Superior temporal gyrus (tissue), 1 donor: ENCODE measurements around the gene LIAS.
A peak's percentile ranks its signal among the peaks of the same experiment; 100 is the strongest.
"Not testable (repeated sequence)": the region's sequence is repeated elsewhere in the genome, so short reads cannot be mapped to it uniquely, and the experiment has no call there.

Source experiments
- DNase-seq: peaks from one replicate; pipeline ENCODE4 v3.0.0-alpha.2; 2016; ENCODE audit errors: extremely low spot score

Gene LIAS

GRCh38 chr4:39458505-39459300 is at the start of gene LIAS, which contains the start of gene RPL9:
TSS of gene LIAS (plus strand) at chr4:39459056. CDS start at chr4:39459118, 62 bp downstream.
TSS of gene RPL9 (minus strand) at chr4:39458922. CDS start at chr4:39458439, 483 bp downstream.
- peak; percentile 99 for DNase-seq

- no peak for DNase-seq
These were observed 48.4 kb upstream of the LIAS start for GRCh38 chr4:39410415-39410814.

- DNase-seq, result not testable (repeated sequence)
These were observed 47.3 kb upstream of the LIAS start for GRCh38 chr4:39411561-39411960.

- no peak for DNase-seq
These were observed 43.1 kb upstream of the LIAS start for GRCh38 chr4:39415678-39416283.

GRCh38 chr4:39422247-39422646 is 36.6 kb upstream of the LIAS start:
- no peak for DNase-seq

- DNase-seq, result not testable (repeated sequence)
These were observed 33.6 kb upstream of the LIAS start for GRCh38 chr4:39425297-39425696.

- DNase-seq, result no peak
These were observed 32.1 kb upstream of the LIAS start for GRCh38 chr4:39426728-39427127.

GRCh38 chr4:39427520-39428114 is 31.2 kb upstream of the LIAS start:
- DNase-seq, result no peak

- DNase-seq, result no peak
These were observed 29.2 kb upstream of the LIAS start for GRCh38 chr4:39429476-39430334.

- no peak for DNase-seq
These were observed 24.9 kb upstream of the LIAS start for GRCh38 chr4:39433878-39434492.

GRCh38 chr4:39435659-39436563 is 22.9 kb upstream of the LIAS start:
- DNase-seq, result no peak

GRCh38 chr4:39441593-39441992 is 17.3 kb upstream of the LIAS start:
- no peak for DNase-seq

GRCh38 chr4:39442998-39443397 is 15.9 kb upstream of the LIAS start:
- DNase-seq, result no peak

- no peak for DNase-seq
These were observed 12.4 kb upstream of the LIAS start for GRCh38 chr4:39446483-39446841.

- DNase-seq, result no peak
These were observed 11.8 kb upstream of the LIAS start for GRCh38 chr4:39446842-39447573.

- DNase-seq, result no peak
These were observed 8.2 kb upstream of the LIAS start for GRCh38 chr4:39450618-39451017.

GRCh38 chr4:39451423-39452023 is 7.3 kb upstream of the LIAS start:
- no peak for DNase-seq

GRCh38 chr4:39452153-39452859 is 6.5 kb upstream of the LIAS start:
- DNase-seq, result no peak
